HCT116 (cell line): ENCODE results near the gene FBXO7. TPM values are rescaled to one million over a fixed set of nuclear protein-coding genes. Genes with fewer than 3 reads are reported as not detected.

Experiments
- ATAC-seq: fragments of 200-7000 bp; cut with Tn5 transposase; 2 replicates; pipeline ENCODE4 v1.9.1; 2020; ENCODE audit warnings: mild to moderate bottlenecking, moderate library complexity
- BruUV-seq: library from RNA; stranded (reverse); fragments of 400-500 nt; replicated peaks from 2 replicates; lab custom pipeline; 2021; lab: Mats Ljungman, UMichigan
- CTCF ChIA-PET: fragments of 300-600 bp; sonication (Branson Sonifier 250); formaldehyde crosslinking; loops from one replicate; lab custom pipeline; 2021; ENCODE audit warnings: antibody characterized with exemption; lab: Charles Lee
- POLR2A ChIA-PET: fragments of 300-600, 350-600 bp; sonication (Branson Sonifier 250); formaldehyde crosslinking; loops from one replicate; lab custom pipeline; 2021; ENCODE audit warnings: antibody characterized with exemption; lab: Charles Lee
- RAD21 ChIA-PET, 2 experiments: fragments of 300-600 bp; sonication (Branson Sonifier 250); formaldehyde crosslinking; loops; one replicate each; lab custom pipeline; 2023; ENCODE audit warnings: low total read pairs in 2 of 2; ENCODE audit not compliant: uncharacterized antibody in 2 of 2, unreplicated experiment in 2 of 2, low non-redundant PET in 1 of 2; lab: Charles Lee
- DNase-seq: peaks from one replicate; pipeline ENCODE4 v3.0.0-alpha.2; 2010; ENCODE audit warnings: low read depth, low spot score
- H2AFZ ChIP-seq: fragments of 200-600 bp; shearing (Covaris generic), sonication (generic); 2 replicates; pipeline ENCODE4 v1.6.1; 2017; ENCODE audit warnings: low read depth, mixed run types, mixed read lengths, antibody characterized with exemption, low read length; ENCODE audit not compliant: poor library complexity, severe bottlenecking
- H3K27ac ChIP-seq: 2 replicates; pipeline ENCODE4 v1.5.1; 2012; ENCODE audit warnings: low read depth, low read length
- H3K27me3 ChIP-seq: fragments of 200-600 bp; sonication (generic); 2 replicates; pipeline ENCODE4 v1.6.1; 2016; ENCODE audit warnings: mixed run types, low read length, mixed read lengths; ENCODE audit not compliant: insufficient read depth
- H3K36me3 ChIP-seq, 2 experiments: fragments of 200-500 bp in 1 of 2; fragments of 200-600 bp in 1 of 2; sonication (Bioruptor generic) in 1 of 2; sonication (generic) in 1 of 2; 2 replicates each; pipeline versions ENCODE4 v1.5.1 to v1.6.1; 2014 to 2016; ENCODE audit warnings: low read length in 2 of 2, inconsistent platforms in 1 of 2, mixed read lengths in 1 of 2, mixed run types in 1 of 2; ENCODE audit not compliant: insufficient read depth in 2 of 2, control insufficient read depth in 1 of 2
- H3K4me1 ChIP-seq, 2 experiments: fragments of 200-600 bp in 1 of 2; sonication (generic) in 1 of 2; 2 replicates each; pipeline versions ENCODE4 v1.5.1 to v1.6.1; 2012 to 2017; ENCODE audit warnings: low read length in 2 of 2, inconsistent platforms in 1 of 2, mild to moderate bottlenecking in 1 of 2, mixed read lengths in 1 of 2, mixed run types in 1 of 2, moderate library complexity in 1 of 2; ENCODE audit not compliant: insufficient read depth in 2 of 2, control insufficient read depth in 1 of 2
- H3K4me2 ChIP-seq: fragments of 200-600 bp; sonication (generic); 2 replicates; pipeline ENCODE4 v1.6.1; 2017; ENCODE audit warnings: mixed run types, low read length, mixed read lengths
- H3K4me3 ChIP-seq, 2 experiments: fragments of 200-600 bp in 1 of 2; sonication (generic) in 1 of 2; replicated peaks in 1 of 2; 2 replicates each; pipeline ENCODE4 v1.5.1; 2011 to 2016; ENCODE audit warnings: low read length in 2 of 2, control low read depth in 1 of 2, low read depth in 1 of 2, mild to moderate bottlenecking in 1 of 2, mixed read lengths in 1 of 2, mixed run types in 1 of 2
- H3K79me2 ChIP-seq: fragments of 200-600 bp; sonication (generic); 2 replicates; pipeline ENCODE4 v1.6.1; 2017; ENCODE audit warnings: mild to moderate bottlenecking, mixed run types, low read length, moderate library complexity, mixed read lengths; ENCODE audit not compliant: insufficient read depth
- H3K9ac ChIP-seq: fragments of 200-600 bp; sonication (generic); 2 replicates; pipeline ENCODE4 v1.6.1; 2016; ENCODE audit warnings: low read length, mixed read lengths
- H3K9me2 ChIP-seq: fragments of 200-600 bp; sonication (generic), shearing (Covaris generic); 2 replicates; pipeline ENCODE4 v1.6.1; 2017; ENCODE audit warnings: mixed run types, mild to moderate bottlenecking, moderate library complexity; ENCODE audit not compliant: insufficient read depth
- H3K9me3 ChIP-seq, 2 experiments: fragments of 200-500 bp in 1 of 2; fragments of 200-600 bp in 1 of 2; sonication (Bioruptor generic) in 1 of 2; sonication (generic) in 1 of 2; 2 replicates each; pipeline ENCODE4 v1.6.1; 2014 to 2017; ENCODE audit warnings: low read length in 2 of 2, mixed read lengths in 2 of 2, inconsistent platforms in 1 of 2, low read depth in 1 of 2, mild to moderate bottlenecking in 1 of 2, mixed run types in 1 of 2, moderate library complexity in 1 of 2; ENCODE audit not compliant: control insufficient read depth in 1 of 2, insufficient read depth in 1 of 2
- H4K20me1 ChIP-seq: fragments of 200-600 bp; sonication (generic), shearing (Covaris generic); 2 replicates; pipeline ENCODE4 v1.6.1; 2017; ENCODE audit warnings: mixed run types, mild to moderate bottlenecking, moderate library complexity; ENCODE audit not compliant: insufficient read depth
- ATF3 ChIP-seq: IDR thresholded peaks from 2 replicates; pipeline ENCODE4 v1.6.1; 2012
- CBX3 ChIP-seq: IDR thresholded peaks from 2 replicates; pipeline ENCODE4 v1.6.1; 2012; ENCODE audit warnings: low read depth
- CEBPB ChIP-seq: IDR thresholded peaks from 2 replicates; pipeline ENCODE4 v1.6.1; 2012; ENCODE audit warnings: low read depth
- EGR1 ChIP-seq: IDR thresholded peaks from 2 replicates; pipeline ENCODE4 v1.6.1; 2012; ENCODE audit warnings: low read depth
- ELF1 ChIP-seq: IDR thresholded peaks from 2 replicates; pipeline ENCODE4 v1.6.1; 2012; ENCODE audit warnings: low read depth, borderline replicate concordance
- EZH2 ChIP-seq: fragments of 200-600 bp; sonication (generic); IDR thresholded peaks from 2 replicates; pipeline ENCODE4 v1.6.1; 2017; ENCODE audit warnings: antibody characterized with exemption, mixed run types
- EZH2phosphoT487 ChIP-seq: fragments of 200-600 bp; IDR thresholded peaks from 2 replicates; pipeline ENCODE4 v1.6.1; 2018; ENCODE audit warnings: antibody characterized with exemption, borderline replicate concordance
- JUND ChIP-seq: IDR thresholded peaks from 2 replicates; pipeline ENCODE4 v1.6.1; 2012
- MAX ChIP-seq: IDR thresholded peaks from 2 replicates; pipeline ENCODE4 v1.6.1; 2012
- POLR2A ChIP-seq: IDR thresholded peaks from 2 replicates; pipeline ENCODE4 v1.7.0; 2011; ENCODE audit warnings: borderline replicate concordance; ENCODE audit not compliant: insufficient read depth, insufficient read length; ENCODE audit errors: extremely low read depth
- RAD21 ChIP-seq: IDR thresholded peaks from 2 replicates; pipeline ENCODE4 v1.6.1; 2012; ENCODE audit warnings: low read depth, mild to moderate bottlenecking
- REST ChIP-seq: IDR thresholded peaks from 2 replicates; pipeline ENCODE4 v1.6.1; 2012; ENCODE audit warnings: low read depth
- SIN3A ChIP-seq: IDR thresholded peaks from 2 replicates; pipeline ENCODE4 v1.6.1; 2012; ENCODE audit warnings: low read depth
- SRF ChIP-seq: IDR thresholded peaks from 2 replicates; pipeline ENCODE4 v1.6.1; 2012; ENCODE audit warnings: low read depth
- YY1 ChIP-seq: IDR thresholded peaks from 2 replicates; pipeline ENCODE4 v1.6.1; 2011; ENCODE audit warnings: low read length, low read depth, moderate library complexity, mild to moderate bottlenecking; ENCODE audit not compliant: insufficient replicate concordance; ENCODE audit errors: extremely low read depth
- ZFX ChIP-seq: fragments of 450-650 bp; IDR thresholded peaks from 2 replicates; pipeline ENCODE4 v1.6.1; 2017
- intact Hi-C: fragments of 100-400 bp; cut with micrococcal nuclease; formaldehyde crosslinking; loops from 2 replicates; pipeline ENCODE4 v1.10.0; 2022
- total RNA-seq: library from RNA; stranded (reverse); gene quantifications from one replicate; pipeline ENCODE4 v1.2.1, GENCODE V29; 2021; ENCODE audit not compliant: unreplicated experiment

FBXO7 gene
- total RNA-seq, 1 experiment from 2014 or later, result 69.2 TPM

GRCh38 chr22:32538521-32538920, 63.9 kb downstream of the FBXO7 start:
- POLR2A ChIA-PET, result no interaction called here
- no peak for TF ChIP-seq EZH2phosphoT487
- no peak for TF ChIP-seq SIN3A
- no peak for TF ChIP-seq YY1
- TF ChIP-seq JUND, result no peak
- no peak for TF ChIP-seq CBX3
- TF ChIP-seq POLR2A, result no peak
- TF ChIP-seq ATF3, result no peak
- TF ChIP-seq ZFX, result no peak
- no peak for TF ChIP-seq REST
- no peak for TF ChIP-seq EGR1
- no peak for TF ChIP-seq SRF
- TF ChIP-seq MAX, result no peak
- no peak for TF ChIP-seq CEBPB
- no peak for TF ChIP-seq RAD21
- TF ChIP-seq ELF1, result no peak
- no peak for TF ChIP-seq EZH2
- Histone ChIP-seq H4K20me1 (no peaks in the 10 kb centered on the region), H3K79me2 (no peaks in the 10 kb centered on the region), H2AFZ (no peak overlapping the region), H3K27ac (no peak overlapping the region), H3K9me2 (no peaks in the 10 kb centered on the region), H3K9ac (no peak overlapping the region), H3K4me1 (no peaks in the 10 kb centered on the region), H3K9me3 (no peaks in the 10 kb centered on the region), H3K4me3 (no peak overlapping the region), H3K36me3 (no peaks in the 10 kb centered on the region), H3K27me3 (peaks cover 32% of the 10 kb centered on the region), H3K4me2 (no peak overlapping the region)
- BruUV-seq, result no TSS peak
- ATAC-seq, result no peak
- RAD21 ChIA-PET, result no interaction called here
- CTCF ChIA-PET, result no interaction called here
- intact Hi-C loops, result no loop called here
- DNase-seq, result no peak
